NCI-H2029 treated with DMSO at 0.1 percent for 48 hours (cell line): ENCODE data around the gene LHFPL3.
"Not testable (repeated sequence)": the region's sequence is repeated elsewhere in the genome, so short reads cannot be mapped to it uniquely, and the experiment has no call there.

ENCODE experiments used
- DNase-seq: peaks from one replicate; lab custom pipeline; 2025; lab: John Stamatoyannopoulos, UW

The LHFPL3 gene

DNA sequence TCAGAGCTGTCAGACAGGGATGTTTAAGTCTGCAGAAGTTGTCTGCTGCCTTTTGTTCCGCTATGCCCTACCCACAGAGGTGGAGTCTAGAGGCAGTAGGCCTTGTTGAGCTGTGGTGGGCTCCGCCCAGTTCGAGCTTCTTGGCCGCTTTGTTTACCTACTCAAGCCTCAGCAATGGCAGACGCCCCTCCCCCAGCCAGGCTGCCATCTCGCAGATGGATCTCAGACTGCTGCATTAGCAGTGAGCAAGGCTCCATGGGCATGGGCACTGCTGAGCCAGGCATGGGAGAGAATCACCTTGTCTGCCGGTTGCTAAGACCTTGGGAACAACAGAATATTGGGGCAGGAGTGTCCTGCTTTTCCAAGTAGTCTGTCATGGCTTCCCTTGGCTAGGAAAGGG is 267.2 kb downstream of the LHFPL3 start:
- not testable (repeated sequence) for DNase-seq

- DNase-seq = no peak
Measured at GRCh38 chr7:104603957-104604356, 275.6 kb downstream of the LHFPL3 start.

GRCh38 chr7:104604706-104605105 is 276.3 kb downstream of the LHFPL3 start:
- no peak for DNase-seq

- DNase-seq = no peak
Measured at GRCh38 chr7:104621321-104621720, 292.9 kb downstream of the LHFPL3 start.

GRCh38 chr7:104625956-104626355 is 297.6 kb downstream of the LHFPL3 start:
- DNase-seq = no peak

DNA sequence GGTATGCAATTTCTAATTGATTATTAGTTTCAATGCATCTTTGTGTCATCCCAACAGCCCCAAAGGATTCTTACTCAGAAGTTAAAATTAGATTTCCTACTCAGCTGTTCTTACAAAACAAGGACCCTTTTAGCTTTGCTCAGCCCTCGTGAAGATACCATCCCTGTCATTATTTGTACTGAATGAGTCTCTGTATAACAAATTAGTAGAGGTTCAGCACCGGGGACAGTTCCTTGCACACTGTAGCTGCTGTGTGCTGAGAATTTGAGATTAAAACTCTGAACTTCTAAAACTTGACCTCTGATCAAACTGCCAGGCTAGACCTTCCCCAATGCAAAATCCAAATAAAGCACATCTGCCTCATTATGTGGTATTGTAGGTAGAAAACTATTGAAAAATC is 299.1 kb downstream of the LHFPL3 start:
- DNase-seq = no peak

- DNase-seq = no peak
Measured at GRCh38 chr7:104628017-104628416, 299.6 kb downstream of the LHFPL3 start.

DNA sequence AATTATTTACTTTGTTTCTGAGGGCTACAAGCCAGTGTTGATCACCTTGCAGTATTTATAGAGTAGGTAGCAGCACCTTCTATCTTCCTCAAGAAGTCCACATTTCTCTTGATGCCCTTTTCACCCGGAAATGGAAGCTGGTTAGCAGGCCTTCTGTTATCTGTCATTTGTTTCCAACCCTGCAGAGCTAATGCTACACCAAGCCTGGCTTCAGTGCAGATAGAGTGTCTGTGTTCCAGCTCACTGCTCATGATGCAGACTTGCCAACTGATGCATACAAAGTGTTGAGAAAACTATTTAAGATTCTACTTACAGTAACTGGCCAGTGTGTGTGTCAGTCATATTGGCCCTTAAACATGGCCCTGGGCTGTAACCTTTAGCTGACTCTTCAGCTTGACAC is 301.0 kb downstream of the LHFPL3 start:
- DNase-seq = no peak

DNA sequence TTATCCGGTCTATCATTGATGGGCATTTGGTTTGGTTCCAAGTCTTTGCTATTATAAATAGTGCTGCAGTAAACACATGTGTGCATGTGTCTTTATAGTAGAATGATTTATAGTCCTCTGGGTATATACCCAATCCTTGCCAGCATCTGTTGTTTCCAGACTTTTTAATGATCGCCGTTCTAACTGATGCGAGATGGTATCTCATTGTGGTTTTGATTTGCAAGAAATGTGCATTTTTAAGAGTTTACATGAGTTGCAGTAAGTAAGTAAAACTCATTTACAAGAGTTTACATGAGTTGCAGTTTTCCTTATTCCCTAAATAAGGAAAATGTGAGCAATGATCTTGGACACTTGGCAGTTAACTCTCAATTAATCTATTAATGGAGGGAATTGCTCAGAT is 312.1 kb downstream of the LHFPL3 start:
- no peak for DNase-seq

DNA sequence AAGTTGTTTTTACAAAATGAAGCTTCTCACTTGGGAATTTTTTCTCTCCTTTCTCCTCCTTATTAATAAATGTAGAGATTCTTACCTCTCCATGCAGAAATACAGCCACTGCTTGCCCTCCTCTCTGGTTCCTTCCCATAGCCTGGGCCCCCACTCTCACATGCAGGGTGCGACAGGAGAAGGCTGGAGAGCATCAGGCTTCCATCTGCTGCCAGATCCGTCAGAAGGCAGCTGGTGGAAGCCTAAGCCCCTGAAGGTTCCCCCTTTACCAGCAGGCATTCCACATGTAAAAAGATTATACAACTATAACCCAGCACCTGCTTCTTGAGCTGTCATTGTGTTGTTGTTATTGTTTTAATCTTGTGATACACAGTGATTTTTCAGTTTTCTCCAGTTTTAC is 314.2 kb downstream of the LHFPL3 start:
- DNase-seq = no peak

GRCh38 chr7:104643587-104644217 is 315.3 kb downstream of the LHFPL3 start:
- DNase-seq = no peak

DNA sequence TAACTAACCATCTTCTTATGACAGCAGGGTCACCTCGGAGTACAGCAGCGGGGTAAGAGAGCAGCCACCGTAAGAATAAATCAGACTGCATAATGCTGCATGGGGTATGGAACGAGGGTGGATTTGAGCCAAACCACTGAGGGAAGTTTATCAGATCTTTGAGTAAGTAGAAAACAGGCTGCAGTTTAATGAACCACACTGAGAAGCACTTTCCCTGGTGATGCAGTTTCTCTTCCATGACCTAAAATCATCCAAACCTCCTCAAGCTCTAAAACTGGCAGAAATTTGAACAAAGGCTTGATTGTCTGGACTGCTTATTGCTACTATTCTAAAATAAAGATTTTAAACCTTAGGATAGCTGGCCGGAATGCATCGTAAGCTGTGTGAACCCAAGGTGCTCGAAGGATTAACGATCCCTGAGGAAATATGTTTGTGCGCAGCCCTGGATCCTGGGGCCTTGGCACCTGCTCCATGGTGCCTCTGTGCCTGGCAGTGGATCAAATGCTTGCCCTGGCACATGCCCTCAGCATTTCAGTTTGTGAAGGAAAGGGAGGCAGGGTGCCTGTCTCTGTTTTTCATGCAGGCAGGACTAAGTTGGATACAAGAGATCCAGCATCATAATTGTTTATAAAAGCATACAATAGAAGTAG is 322.7 kb downstream of the LHFPL3 start:
- no peak for DNase-seq

GRCh38 chr7:104652434-104652833 is 324.0 kb downstream of the LHFPL3 start:
- DNase-seq = no peak

DNA sequence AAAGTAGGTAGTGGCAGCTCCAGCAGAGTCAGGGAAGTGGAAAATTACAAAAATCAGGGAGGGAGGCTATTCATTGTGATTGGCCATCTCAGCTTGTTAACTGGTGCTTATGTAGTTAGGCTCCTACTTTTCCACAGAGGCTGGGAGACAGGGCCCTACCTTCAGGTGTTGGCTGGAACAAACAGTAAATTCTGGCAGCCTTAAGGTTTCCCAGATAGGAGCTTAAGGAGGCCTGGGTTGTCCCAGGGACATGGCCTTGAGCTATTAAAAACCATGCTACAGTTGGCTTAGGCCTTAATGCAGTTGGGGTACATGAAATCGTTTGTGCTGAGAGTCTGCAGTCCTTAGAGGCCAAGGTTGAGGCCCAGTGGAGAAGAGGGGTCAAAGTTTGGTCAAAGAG is 324.5 kb downstream of the LHFPL3 start:
- no peak for DNase-seq

DNA sequence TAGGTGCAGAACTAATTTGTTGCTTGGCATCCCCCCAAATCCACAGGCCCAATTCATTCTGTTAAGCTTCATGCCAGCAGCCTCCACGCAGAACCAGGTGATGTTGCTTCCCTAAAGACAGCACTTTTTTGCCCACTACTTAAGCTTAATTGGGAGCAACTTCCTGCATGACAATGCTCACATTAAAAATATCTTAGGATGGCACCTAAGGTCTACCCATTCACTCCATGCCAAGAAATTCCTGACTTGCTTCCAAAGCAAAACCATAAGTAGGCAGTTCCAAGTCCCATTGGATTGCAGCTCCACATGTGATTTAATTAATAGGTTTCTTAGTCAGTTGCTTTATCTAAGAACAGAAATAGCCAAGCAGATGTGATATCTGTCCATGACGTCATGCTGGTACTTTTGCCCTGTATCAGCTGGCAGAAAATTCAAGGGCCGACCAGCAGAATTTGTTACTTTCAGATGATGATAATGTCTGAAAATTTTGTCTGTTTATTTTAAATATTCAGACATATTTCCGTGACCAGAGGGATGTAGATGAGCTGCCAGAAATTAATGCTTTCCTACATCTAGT is 325.5 kb downstream of the LHFPL3 start:
- no peak for DNase-seq

DNA sequence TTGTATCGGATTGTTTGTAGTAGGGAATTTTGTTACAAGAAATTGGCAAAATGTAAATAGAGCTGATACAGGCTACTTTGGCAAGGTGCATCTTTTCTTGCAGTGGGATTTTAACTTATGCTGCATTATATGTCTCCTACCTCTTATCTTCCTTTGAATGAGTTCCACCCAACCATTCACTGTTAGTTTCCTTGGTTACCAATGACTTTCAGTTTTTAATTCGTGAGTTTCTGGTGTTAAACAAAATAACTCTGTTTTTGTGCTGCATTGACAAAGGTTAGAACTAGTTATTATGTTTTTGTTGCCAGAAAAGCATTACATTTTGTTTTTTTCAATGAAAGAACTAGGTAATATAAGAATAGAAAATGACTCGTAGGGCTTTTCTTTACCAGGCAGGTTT is 327.2 kb downstream of the LHFPL3 start:
- no peak for DNase-seq

DNA sequence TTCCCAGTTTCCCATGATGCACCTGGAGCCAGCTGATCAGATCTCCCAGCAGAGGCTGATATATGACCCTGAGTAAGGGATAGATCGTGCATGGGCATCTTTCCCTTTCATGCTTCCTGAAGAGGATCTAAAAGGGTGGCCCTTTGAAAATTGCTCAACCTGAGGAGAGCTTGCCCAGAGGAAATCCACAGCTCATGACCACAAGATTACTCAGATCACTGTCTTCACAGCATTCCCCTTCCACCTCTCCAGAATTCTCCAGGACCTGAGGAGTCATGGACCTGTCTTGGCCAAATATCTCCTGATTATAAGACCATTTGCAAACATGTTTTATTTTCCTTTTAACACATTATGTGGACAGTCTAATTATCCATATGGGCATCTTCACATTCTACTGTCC is 328.1 kb downstream of the LHFPL3 start:
- DNase-seq = no peak

DNA sequence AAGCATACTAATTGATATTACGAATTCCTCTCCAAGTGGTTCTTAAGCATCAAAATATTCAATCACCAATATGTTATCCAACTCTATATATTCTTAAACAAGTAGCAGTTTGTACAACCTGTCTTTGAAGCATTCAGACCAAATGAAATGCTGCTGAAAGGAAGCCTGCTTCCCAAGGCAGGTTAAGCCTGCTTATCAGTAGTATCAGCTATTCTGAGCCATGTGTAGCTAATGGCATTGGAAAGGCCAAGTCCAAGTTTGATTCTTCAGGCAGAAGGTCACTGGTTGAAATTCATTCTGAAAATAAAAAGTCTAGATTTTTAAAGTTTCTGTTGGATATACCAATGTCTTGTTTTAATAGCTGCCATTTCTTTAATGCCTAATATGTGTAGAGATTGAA is 328.7 kb downstream of the LHFPL3 start:
- no peak for DNase-seq

DNA sequence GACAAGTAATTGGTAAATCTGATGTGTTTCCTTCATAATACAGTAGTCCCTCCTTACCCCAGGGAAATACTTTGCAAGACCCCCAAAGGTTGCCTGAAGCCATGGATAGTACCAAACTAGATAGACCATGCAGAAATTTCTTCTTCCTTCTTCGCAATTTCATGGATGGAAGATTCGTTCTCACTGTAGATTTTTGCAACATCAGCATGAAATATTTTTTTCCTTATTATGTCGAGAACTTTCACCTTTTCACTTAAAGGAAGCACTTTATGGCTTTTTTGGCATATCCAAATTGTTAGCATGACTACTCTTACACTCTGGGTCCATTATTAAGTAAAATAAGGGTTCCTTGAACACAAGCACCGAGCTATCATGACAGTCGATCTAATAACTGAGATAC is 333.2 kb downstream of the LHFPL3 start:
- DNase-seq = no peak

- no peak for DNase-seq
Measured at GRCh38 chr7:104664648-104665047, 336.2 kb downstream of the LHFPL3 start.

DNA sequence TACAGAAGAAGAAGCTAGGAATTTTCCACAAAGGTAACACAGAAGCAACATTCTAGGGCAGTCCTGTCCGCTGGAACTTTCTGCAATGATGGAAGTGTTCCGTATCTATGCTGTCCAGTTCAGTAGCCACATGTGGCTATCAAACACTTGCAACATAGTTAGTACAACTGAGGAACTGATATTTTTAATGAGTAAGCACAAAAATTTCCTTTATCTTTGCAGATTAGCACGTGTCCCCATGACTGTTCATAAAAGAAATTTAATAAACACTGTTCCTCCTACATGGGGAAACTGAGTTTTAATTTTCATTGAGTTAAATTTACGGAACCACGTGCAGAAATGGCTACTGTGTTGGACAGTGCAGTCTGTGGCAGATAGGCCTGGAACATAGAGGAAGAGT is 349.2 kb downstream of the LHFPL3 start:
- no peak for DNase-seq

- no peak for DNase-seq
Measured at GRCh38 chr7:104679085-104679484, 350.7 kb downstream of the LHFPL3 start.

DNA sequence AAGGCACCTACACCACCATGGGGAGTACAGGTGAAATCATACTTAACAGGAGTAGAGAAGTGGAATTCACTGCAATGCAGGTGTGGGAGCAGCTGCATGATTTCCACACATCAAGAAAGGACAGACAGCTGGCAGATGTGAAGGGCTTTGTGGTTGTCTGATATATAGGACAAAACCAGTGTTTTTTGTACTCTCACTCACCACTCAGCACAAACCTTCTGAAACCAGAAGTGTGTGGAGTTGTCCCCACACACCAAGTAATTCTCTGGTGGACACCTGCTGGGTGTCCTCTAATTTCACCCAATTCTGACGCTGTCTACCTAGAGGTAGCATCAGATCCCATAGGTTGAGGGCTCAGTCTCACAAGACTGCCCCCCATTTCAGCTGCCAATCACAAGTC is 357.9 kb downstream of the LHFPL3 start:
- DNase-seq = no peak

GRCh38 chr7:104694710-104695109 is 366.3 kb downstream of the LHFPL3 start:
- no peak for DNase-seq
